Activated CD8-positive, alpha-beta memory T cell treated with anti-CD3 and anti-CD28 coated beads, Interleukin-2, amount 50 U/mL, for 24 hours (primary cell): ENCODE data around the gene ZNRF1.
"Not testable (repeated sequence)": the region's sequence is repeated elsewhere in the genome, so short reads cannot be mapped to it uniquely, and the experiment has no call there.

Experiments used
- DNase-seq: peaks from one replicate; pipeline ENCODE4 v3.0.0-alpha.2; 2020; ENCODE audit errors: extremely low read depth

ZNRF1 gene

DNA sequence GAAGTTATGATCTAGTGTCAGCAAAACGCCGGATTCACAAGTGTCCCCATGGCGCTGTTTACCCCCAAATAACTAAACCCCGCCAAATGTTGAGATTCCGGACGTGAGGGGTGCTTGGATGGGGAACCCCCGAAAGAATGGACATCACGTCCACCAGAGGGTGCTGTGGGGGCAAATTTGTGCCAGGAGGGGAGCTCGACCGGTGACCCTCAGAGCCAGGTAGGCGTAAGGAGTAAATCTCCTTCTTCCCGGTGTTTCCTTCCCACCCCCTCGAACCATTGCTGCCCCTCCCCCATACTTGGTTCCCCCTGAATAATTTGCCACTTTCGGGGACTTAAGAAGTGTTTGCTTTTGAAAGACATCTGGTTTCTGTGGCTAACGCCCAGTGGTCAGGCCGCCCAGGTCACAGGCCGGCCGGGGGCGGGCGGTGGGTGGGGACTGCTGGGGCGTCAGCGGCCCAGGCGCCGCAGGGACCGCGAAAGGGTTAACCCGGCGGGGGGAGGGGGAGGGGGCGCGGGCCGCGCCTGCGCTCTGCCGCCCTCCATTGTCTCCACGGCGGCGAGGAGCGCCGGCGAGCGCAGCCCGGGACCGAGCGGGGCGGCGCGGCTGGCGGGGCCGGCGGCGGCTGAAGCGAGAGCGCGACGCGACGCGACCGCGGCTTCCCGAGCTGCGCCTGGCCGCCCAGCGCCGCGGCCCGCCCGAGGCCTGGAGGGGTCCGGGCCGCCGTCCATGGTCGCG, at the start of gene ZNRF1:
Gene ZNRF1 (plus strand): TSS at position 544 of the 738 bp plus-strand sequence. CDS start 648 bp downstream, outside the sequence.
- peak; percentile 54 for DNase-seq

DNA sequence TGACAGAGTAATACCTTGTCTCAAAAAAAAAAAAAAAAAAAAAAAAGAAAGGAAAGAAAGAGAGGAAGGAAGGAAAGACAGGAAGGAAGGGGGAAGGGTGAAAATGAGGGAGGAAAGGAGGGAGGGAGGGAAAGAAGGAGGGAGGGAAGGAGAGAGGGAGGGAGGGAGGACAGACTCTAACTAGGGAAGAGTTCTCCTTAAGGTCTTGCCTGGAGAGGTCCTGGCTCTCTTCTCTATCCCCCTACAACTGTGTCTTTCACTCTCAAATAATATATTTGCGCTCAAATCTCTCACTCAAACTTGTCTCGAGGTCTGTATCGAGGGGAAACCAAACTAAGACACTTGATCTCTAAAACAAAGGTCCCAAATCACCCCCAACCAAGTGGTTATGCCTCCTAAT, 49.5 kb upstream of the ZNRF1 start:
- no peak for DNase-seq

DNA sequence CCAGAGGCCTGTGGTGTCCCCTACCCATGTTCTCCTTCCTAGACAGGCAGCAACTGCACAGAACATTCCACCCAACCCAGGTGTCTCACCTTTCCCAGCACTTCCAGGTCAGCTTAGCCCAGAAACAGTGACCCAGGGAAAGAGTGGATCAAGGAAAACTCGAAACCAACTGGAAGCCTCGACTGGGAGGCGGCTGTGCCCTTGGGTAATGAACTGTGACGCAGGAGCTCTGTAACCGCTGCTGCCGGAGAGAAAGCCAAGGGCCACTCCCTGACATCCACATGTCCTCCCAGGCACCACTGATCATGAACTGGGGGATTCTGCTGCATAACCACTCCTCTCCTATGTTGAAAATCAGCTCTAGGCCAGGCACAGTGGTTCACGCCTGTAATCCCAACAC, 48.3 kb upstream of the ZNRF1 start:
- no peak for DNase-seq

DNA sequence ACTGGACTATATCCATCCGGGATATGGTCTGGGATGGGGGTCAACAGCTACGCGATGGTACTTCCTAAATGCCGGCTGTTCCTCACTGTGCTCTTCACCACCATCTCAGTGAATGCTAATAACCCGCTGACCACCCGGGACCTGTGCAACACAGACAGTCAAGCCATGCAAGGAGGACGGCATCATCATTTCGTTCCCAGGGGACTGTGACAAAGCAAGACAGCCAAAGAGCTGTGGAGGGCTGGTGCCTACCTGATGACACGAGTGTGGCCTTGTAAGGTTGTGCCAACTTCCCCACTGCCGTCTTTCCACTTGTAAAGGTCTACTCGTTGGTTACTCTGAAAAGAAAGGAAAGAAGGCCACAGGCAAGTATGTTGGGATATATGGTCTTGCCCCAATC, 47.6 kb upstream of the ZNRF1 start:
- no peak for DNase-seq

DNA sequence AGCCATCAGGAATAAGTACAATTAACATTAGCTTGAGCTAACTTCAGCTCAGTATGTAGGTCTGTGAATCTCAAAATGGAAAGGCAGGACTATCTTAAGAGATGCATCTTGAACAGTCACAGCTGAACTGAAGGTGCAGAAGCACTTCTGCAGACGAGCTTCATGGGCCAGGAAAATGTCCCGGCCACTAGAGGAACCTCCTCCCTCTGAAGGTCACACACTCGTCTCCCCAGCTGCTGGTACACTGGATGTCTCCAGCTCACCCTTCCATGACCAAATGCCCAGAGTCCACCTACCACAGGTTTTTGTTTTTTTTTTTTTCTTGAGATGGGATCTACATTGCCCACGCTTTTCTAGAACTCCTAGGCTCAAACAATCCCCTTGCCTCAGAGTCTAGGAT, 47.1 kb upstream of the ZNRF1 start:
- no peak for DNase-seq

DNA sequence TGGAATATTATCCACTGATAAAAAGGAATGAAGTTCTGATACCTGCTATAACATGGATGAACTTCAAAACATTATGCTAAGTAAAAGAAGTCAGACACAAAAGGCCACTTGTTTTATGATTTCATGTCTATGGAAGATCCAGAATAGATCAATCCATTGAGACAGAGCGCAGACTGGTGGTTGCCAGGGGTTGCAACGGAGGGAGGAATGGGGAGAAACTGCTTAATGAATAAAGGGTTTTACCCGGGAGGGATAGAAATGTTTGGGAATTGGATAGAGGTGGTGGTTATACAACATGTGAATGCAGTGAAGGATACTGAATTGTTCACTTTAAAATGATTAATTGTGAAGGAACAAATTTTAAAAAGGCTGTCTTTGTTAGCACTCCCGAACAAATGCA, 44.1 kb upstream of the ZNRF1 start:
- no peak for DNase-seq

DNA sequence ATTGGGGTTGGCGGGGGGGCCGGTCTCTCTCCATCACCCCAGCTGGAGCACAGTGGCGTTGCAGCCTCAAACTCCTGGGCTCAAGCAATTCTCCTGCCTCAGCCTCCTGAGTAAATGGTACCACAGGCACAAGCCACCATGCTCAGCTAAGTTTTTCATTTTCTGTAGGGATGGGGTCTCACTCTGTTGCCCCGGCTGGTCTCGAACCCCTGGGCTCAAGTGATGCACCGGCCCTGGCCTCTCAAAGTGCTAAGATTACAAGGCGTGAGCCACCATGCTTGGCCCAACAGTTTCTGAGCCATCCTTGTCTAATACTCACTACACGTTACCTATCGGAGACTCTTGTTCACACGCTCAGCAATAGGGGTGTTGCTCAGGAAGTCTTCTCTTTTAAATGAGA, 25.5 kb upstream of the ZNRF1 start:
- no peak for DNase-seq

DNA sequence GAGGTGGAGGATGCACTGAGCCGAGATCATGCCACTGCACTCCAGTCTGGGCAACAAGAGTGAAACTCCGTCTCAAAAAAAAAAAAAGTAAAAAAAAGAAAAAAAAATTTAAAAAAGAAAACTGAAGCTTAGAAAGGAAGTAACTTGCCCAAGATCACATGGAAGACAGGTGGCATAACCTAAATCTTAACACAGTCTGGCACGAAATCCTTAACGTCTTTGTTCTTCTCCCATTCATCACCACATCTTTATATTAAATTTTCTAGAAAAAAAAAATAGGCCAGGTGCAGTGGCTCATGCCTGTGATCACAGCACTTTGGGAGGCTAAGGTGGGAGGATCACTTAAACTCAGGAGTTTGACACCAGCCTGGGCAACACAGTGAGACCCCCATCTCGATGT, 23.2 kb upstream of the ZNRF1 start:
- no peak for DNase-seq

DNA sequence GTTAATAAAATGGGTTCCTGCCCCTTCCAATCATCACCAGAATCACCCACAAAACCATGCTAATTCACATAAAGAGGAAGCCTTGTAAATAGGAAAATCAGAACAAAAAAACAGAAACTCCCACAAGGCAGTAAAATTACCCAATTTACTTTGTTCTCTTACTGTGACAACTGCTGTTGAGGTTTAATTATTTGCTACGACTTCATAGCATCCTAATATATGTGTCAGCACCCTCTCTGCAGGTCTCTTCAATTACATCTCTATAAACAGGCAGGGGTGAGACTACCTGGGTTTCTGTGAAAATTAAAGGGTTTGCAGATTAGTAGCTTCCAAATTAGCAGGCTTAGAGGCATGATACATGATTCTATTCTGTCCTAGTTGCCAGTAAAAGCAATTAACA, 16.6 kb upstream of the ZNRF1 start:
- DNase-seq, result no peak

DNA sequence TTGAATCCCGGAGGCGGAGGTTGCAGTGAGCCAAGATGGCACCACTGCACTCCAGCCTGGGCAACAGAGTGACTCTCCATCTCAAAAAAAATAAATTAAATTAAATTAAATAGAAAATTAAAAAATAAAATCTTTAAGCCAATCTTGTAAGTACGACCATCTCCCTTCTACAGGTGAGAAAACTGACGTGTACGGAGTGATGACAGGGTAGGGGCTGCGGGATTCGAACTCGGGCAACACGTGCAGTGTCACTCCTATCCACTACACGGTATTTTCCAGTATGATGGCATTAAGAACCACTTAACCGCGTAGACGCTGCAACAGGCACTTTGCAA, 14.7 kb upstream of the ZNRF1 start:
- DNase-seq, result no peak

DNA sequence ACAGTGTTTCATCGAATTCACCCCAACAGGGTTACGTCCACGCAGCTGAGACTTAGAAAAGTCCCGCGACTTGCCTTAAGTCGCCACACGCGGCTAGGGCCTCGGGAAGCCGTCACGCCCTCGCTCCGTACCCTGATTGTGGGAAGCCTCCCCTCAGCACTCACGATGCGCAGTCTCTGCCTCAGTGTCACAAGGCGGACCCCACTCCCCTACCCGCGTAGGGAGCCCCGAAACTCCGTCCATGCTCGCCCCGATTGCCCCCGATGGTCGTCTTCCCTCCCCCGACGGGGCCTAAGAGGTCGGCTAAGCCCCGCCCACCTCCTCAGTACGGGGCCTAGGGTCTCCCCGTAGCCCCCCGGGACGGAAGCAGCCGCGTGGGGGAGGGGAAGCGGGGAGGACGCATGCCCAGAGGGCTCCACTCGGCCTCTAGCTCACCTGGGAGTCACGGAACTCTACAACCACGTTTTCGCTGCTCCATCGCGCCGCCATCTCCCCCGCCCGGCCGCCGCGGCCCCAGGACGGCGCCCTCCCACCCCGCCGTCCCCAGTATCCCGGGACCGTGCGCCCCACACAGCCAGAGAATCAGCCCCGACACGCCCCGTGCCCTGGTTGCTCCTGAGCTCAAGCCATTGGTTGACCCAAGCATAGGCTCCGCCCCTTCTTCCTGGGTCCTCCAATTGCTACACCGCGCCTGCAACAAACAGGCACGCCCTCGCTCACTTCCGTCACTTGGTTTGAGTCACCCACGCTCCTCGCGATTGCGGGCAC, 14.1 kb upstream of the ZNRF1 start, which contains the start of gene WDR59:
Gene WDR59 (minus strand): TSS at position 595 of the 768 bp plus-strand sequence. CDS start 106 bp downstream, at position 489.
- peak; percentile 98 for DNase-seq

DNA sequence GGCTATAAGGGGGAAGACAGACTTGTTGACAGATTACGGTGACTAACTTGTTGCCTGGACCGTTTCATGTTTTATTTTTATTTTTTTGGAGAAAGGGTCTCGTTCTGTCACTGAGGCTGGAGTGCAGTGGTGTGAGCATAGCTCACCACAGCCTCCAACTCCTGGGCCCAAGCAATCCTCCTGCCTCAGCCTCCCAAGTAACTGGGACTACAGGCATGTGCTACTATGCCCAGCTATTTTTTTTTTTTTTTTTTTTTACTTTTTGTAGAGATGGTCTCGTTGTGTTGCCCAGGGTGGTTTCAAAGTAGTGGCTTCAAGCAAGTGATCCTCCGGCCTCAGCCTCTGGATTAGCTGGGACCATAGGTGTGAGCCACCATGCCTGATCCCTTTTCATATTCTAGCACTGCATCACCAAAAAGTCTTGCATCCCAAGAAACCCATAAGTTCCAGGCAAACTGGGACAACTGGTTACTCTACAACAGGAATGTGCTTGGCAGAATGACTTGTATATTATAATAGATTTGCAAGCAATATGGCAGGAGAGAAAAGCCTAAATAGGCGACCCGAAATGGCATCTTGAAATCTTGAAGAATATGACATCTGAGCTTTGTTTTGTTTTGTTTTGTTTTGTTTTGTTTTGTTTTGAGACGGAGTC, 11.7 kb upstream of the ZNRF1 start:
- DNase-seq, result no peak

DNA sequence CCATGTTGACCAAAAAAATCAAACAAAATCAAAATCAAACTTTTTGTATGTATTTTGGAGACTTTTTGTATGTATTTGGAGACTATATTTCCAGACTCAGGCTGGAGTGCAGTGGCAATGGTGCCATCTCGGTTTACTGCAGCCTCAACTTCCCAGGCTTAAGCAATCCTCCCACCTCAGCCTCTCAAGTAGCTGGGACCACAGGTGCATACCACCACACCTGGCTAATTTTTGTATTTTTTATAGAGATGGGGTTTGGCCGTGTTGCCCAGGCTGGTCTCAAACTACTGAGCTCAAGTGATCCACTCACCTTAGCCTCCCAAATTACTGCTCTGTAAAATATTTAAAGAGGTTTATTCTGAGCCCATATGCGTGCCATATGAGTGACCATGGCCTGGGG, 9.0 kb upstream of the ZNRF1 start:
- not testable (repeated sequence) for DNase-seq

DNA sequence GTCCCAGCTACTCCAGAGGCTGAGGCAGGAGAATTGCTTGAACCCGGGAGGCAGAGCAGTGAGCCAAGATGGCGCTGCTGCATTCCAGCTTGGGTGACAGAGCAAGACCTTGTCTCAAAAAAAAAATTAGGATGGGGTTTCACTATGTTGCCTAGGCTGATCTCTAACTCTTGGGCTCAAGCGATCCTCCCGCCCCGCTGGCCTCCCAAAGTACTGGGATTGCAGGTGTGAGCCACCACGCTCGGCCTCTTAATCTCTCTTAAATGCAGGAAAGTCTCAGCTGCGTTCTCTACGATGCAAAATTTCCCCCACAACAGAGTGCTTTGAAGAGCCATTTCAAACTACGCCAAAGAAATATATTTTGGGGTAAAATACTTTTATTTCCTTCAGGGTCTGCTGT, 8.0 kb upstream of the ZNRF1 start:
- DNase-seq, result no peak

DNA sequence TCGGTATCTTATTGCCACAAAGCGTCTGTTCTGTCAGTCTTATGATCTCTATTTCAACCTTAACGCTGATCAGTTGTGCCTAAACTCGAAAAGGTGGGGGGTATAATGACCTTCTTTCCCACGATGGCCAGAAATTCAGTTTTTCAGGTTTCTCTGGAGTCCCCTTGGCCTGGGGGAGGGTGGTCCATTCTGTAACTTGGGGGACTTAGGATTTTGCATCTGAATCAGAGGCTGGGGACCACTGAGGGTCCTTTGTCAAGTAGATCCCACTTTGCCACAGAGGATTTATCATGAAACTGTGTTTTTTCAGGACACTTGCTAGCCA, 7.6 kb upstream of the ZNRF1 start:
- DNase-seq, result no peak

DNA sequence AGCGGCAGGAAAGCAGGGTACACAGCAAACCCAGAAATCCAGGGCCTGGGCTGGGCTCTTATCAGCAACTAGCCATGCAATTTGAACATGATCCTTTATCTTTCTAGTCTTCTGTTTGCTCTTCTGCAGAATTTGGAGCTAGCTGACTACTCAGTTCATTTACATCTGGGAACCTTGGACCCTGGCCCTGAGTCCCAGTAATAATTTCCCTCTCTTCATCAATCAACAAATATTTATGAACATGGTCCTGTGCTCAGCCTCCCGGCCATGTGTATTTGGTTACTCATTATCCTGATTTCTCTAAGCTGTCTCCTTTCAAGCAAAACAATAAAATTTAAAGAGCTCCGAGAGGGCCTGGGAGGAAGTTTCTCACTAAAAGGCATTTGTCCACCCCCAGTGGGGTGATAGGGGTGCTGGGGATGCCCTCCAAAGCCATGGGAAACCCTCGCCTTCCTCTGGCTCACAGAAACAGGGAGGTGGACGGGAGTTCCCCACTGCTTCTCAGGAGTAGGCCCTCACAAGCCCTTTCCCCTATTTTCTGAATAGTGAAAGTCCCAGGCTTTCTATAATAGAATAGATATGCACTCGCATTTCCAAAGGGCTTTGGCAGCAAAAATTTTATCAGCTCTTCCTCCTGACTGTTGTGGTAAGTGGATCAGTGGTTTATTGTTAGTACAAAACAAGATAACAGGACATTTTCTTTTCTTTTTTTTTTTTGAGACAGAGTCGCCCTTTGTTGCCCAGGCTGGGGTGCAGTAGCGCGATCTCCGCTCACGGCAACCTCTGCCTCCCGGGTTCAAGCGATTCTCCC, 7.0 kb upstream of the ZNRF1 start:
- DNase-seq, result no peak

DNA sequence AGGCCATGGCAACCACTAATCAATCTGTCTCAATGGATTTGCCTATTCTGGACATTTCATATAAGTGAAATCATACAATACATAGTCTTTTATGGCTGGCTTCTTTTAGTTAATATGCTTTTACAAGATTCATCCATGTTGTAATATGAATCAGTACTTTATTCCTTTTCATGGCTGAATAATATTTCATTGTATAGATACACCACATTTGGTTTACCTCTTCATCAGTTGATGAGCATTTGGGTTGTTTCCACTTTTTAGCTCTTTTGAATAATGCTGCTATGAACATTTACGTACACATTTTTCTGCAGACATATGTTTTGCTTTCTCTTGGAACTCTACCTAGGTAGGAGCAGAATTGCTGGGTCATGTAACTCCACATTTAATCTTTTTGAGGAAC, 2.8 kb upstream of the ZNRF1 start:
- no peak for DNase-seq

DNA sequence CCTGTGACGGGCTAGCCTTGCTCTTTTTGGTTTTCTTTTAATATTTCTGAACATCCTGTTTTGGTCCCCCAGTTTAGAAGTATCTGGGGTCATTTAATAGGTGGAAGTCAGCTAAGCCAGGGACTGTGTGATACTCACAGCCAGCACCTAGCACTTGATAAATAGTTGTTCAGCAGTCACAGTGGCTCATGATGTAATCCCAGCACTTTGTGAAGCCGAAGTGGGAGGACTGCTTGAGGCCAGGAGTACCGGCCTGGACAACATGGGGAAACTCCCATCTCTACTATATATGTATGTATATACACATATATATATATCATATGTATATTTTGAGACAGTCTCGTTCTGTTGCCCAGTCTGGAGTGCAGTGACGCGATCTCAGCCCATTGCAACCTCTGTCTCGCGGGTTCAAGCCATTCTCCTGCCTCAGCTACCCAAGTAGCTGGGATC, 1.8 kb upstream of the ZNRF1 start:
- DNase-seq, result no peak

DNA sequence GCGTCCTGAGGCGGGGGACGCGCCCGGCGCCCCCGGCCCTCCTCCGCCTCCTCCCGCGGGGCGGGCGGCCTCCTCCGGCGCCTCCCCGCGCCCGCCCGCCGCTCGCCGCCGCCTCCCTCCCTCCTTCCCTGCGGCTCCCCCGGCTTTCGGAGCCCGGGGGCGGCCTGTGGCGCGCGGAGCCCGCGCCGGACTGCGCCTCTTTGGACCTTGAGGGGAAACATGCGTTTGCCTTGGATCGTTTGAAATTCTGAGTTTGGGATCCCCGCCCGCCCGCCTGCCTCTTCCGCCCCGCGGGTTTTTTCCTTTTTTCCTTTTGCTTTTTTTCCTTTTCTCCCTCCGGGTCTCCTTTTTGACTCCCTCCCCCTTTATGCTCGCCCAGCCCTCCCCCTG, 390 bp downstream of the ZNRF1 start:
- no peak for DNase-seq

DNA sequence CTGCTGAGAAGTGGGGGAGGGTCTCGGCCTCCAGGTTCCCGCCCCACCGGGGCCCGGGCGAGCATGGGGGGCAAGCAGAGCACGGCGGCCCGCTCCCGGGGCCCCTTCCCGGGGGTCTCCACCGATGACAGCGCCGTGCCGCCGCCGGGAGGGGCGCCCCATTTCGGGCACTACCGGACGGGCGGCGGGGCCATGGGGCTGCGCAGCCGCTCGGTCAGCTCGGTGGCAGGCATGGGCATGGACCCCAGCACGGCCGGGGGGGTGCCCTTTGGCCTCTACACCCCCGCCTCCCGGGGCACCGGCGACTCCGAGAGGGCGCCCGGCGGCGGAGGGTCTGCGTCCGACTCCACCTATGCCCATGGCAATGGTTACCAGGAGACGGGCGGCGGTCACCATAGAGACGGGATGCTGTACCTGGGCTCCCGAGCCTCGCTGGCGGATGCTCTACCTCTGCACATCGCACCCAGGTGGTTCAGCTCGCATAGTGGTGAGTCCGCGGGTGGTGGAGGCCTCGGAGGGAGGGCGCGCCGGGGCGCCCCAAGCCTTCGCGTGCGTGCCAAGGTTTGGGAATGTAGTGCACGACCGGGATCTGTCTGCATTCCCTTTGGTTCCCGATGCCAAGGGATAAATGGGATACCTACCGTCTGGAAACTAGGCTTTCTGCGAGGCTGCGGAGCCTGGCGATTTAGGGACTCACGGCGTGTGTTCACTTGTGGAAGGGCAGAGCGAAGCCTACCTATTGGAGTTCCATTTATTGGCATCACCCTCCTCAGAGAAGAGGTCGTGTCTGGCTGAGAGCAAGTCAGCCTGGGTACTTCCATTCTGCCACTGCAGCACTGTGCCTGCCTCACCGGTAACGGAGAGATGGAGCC, 1.0 kb downstream of the ZNRF1 start:
- DNase-seq, result no peak

DNA sequence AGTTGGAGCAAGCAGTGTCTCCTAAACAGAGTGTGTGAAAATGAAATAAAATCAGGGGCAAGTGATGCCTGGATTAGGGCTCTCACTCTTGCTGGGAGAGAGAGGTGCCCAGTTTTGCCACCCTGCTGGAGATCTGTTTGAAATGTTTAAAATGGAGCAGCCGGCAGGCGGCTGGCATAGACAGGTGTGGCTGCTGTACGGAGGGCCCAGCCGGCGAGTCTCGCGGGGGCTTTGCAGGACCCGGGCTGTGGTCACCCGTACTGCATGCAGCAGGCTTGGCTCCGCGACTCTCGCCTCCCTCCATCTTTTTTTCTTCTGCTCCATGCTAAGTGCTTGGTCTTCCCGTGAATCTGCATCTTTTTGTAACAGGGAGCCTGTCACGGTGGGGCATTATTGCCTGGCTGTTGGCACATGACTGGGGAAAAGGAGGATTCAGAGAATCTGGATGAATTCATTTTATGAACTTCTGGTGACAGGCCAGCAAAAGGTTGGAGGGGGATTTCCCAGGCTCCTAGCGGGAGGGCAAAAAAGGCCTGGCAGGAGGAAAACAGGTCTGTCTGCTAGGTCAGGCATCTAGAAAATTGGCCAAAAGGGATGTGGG, 1.8 kb downstream of the ZNRF1 start:
- DNase-seq, result no peak
